Adrenal gland (tissue), 12 donors: ENCODE data around the gene TTLL12. TPM values are rescaled to one million over a fixed set of nuclear protein-coding genes. Genes with fewer than 3 reads are reported as not detected.

Experiments
- DNase-seq, 7 donors: peaks; one replicate each; pipeline ENCODE4 v3.0.0-alpha.2; 2019 to 2020
- H3K27ac ChIP-seq, 5 donors: fragments of 200-600 bp; sonication (generic) in 4 of 5; 1 replicate in 3 of 5; 2 replicates in 2 of 5; pipeline versions ENCODE4 v1.5.1 to v1.8.0; 2016 to 2020; ENCODE audit warnings: mild to moderate bottlenecking in 1 of 5
- H3K27me3 ChIP-seq: fragments of 200-600 bp; 2 replicates; pipeline ENCODE4 v1.8.0; 2021
- H3K36me3 ChIP-seq, 2 donors: fragments of 200-600 bp; replicated peaks in 1 of 2; 1 replicate in 1 of 2; 2 replicates in 1 of 2; pipeline versions ENCODE4 v1.5.1 to v1.8.0; 2018 to 2022
- H3K4me1 ChIP-seq, 2 donors: fragments of 200-600 bp; replicated peaks in 1 of 2; 1 replicate in 1 of 2; 2 replicates in 1 of 2; pipeline versions ENCODE4 v1.5.1 to v1.8.0; 2018 to 2021
- H3K4me3 ChIP-seq, 4 donors: fragments of 200-600 bp; sonication (generic) in 3 of 4; one replicate each; pipeline ENCODE4 v1.5.1; 2016 to 2018
- H3K9me3 ChIP-seq, 3 donors: fragments of 200-600 bp; sonication (generic) in 1 of 3; replicated peaks in 1 of 3; 1 replicate in 2 of 3; 2 replicates in 1 of 3; pipeline versions ENCODE4 v1.5.1 to v1.8.0; 2016 to 2021
- POLR2A ChIP-seq, 2 donors: fragments of 450-650 bp; IDR thresholded peaks; one replicate each; pipeline ENCODE4 v1.6.1; 2017; ENCODE audit warnings: antibody characterized with exemption in 2 of 2, mild to moderate bottlenecking in 2 of 2, moderate library complexity in 1 of 2
- WGBS, 4 donors: extraction: QIAGEN DNeasy Blood & Tissue Kit in 2 of 4; methylation state at CpG; one replicate each; pipeline versions ENCODE4 v1.1.5 to v1.1.7; 2013 to 2017; 5-methylcytosine and 5-hydroxymethylcytosine counted together
- intact Hi-C, 2 donors: fragments of 100-400 bp; cut with DNase I; formaldehyde crosslinking; loops; one replicate each; pipeline versions ENCODE4 v1.14.1 to v1.15.0; 2022 to 2023
- polyA plus RNA-seq, 3 donors: library from polyadenylated mRNA; stranded (reverse); fragments of 200-250 nt in 2 of 3; fragments of 350-450 nt in 1 of 3; fragmentation: Illumina TruSeq in 1 of 3; extraction: RNeasy Lipid Tissue Mini Kit (QIAGEN cat#74804) in 1 of 3; gene quantifications; one replicate each; pipeline ENCODE4 v1.2.3, GENCODE V29; 2013 to 2014
- total RNA-seq, 9 donors: library from RNA; depleted of rRNA in 4 of 9; stranded (reverse); fragments of >200 nt in 4 of 9; fragments of 120-200 nt in 1 of 9; fragmentation: NEBNext Ultra II Directional in 1 of 9; extraction: Animal tissue kit (Norgen Biotek cat#: 25700) in 1 of 9; gene quantifications; one replicate each; pipeline versions ENCODE4 v1.1.0 to v1.2.4, GENCODE V29; 2013 to 2023
- TF ChIP-seq, protein P1 (sequence below), 6 experiments: fragments of 450-650 bp in 4 of 6; fragments of 200-600 bp in 2 of 6; sonication (generic) in 1 of 6; IDR thresholded peaks; 1 replicate in 5 of 6; 2 replicates in 1 of 6; pipeline versions ENCODE4 v1.5.1 to v1.8.0; 2016 to 2021; ENCODE audit warnings: antibody characterized with exemption in 6 of 6, mild to moderate bottlenecking in 2 of 6, moderate library complexity in 1 of 6
- donor health status: healthy with polysubstance abuse.
- donor health status: Bipolar disorder and iron deficiency.
- donor health status: DM: yes; HTN: yes; CAD: no.
- donor health status: DM: no; HTN: no; CAD: no.
- donor health status: DM: no; HTN: no; CAD: no.
- donor health status: DM: yes; HTN: yes; CAD: no.

Gene TTLL12
- total and polyA plus RNA-seq, 12 donors: 22.6 to 85.2 (median 59.2) TPM

DNA sequence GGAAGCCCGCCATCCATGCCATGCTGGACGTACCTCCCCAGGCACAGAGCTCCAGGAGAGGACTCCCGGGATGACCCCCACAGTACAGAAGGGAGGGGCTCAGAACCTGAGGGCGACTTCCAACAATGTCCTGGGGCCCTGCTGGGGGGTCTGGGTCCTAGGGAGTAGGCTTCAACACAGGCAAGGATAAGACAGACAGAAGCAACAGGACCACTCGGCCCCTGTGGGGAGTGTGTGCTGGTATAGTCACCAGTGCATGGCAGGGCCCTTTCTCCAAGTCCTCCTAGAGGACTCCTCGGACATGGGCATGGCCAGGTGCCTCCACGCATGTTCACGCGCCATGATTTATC is 16.8 kb downstream of the TTLL12 start:
- Histone ChIP-seq H3K27ac (no peak overlapping the region), H3K36me3 (peaks cover 0 to 68% of the 10 kb centered on the region in 2 donors), H3K4me1 (no peaks in the 10 kb centered on the region), H3K27me3 (no peaks in the 10 kb centered on the region), H3K4me3 (no peak overlapping the region), H3K9me3 (no peaks in the 10 kb centered on the region)
- intact Hi-C loops: no loop called here
- TF ChIP-seq POLR2A (IDR thresholded peaks at IDR 0.05): no peak
- DNase-seq: no peak
- WGBS, 4 donors: 89 to 96% (median 91%) methylated on average over 5 to 9 of the region's 9 CpGs

DNA sequence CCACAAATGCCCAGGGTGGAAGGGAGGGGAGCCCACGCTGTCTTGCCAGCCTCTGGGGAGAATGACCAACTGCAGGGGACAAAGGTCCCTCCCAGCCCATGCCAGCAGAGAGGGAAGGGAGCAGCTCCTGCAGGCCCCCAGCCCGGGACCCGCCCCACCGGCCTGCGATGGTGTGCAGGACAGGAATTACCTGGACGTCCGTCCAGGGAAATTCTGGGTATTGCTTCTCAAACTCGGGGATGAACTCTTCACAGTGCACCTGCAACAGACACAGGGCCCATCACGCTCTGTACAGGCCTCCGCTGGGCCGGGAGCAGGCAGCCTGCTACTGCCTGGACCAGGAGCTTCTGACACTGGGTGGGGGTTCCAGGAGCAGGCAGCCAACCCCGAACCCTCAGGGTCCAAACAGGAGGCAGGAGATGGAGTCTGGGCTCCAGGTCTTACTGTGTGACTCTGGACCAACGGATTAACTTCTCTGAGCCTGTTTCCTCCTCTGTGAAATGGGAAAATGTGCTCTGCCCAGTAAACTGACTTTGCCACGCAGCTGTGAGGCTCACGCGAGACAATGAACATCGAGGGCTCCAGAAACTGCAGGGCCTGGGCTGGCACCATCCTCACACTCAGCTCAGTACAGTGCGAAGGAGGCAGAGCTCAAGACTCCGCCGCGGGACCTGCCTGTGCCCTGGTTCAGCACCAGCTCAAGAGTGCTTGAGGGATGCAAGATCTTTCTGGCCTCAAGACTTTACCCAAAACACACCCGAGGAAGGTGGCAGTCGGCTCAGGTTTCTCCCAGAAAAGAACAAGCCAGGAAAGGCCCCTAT is 17.4 kb downstream of the TTLL12 start:
- 89 to 92% (median 91%) methylated on average over 13 to 23 of the region's 23 CpGs for WGBS, 4 donors
- H3K4me1 ChIP-seq: peaks cover 0 to 3% of the 10 kb centered on the region in 2 donors
- H3K27me3 ChIP-seq: no peaks in the 10 kb centered on the region
- H3K27ac ChIP-seq: no peak overlapping the region
- no peak for TF ChIP-seq POLR2A (IDR thresholded peaks at IDR 0.05)
- TF ChIP-seq, protein P1, sequence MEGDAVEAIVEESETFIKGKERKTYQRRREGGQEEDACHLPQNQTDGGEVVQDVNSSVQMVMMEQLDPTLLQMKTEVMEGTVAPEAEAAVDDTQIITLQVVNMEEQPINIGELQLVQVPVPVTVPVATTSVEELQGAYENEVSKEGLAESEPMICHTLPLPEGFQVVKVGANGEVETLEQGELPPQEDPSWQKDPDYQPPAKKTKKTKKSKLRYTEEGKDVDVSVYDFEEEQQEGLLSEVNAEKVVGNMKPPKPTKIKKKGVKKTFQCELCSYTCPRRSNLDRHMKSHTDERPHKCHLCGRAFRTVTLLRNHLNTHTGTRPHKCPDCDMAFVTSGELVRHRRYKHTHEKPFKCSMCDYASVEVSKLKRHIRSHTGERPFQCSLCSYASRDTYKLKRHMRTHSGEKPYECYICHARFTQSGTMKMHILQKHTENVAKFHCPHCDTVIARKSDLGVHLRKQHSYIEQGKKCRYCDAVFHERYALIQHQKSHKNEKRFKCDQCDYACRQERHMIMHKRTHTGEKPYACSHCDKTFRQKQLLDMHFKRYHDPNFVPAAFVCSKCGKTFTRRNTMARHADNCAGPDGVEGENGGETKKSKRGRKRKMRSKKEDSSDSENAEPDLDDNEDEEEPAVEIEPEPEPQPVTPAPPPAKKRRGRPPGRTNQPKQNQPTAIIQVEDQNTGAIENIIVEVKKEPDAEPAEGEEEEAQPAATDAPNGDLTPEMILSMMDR (IDR thresholded peaks at IDR 0.05): no peak
- no peaks in the 10 kb centered on the region for H3K9me3 ChIP-seq
- DNase-seq: no peak
- H3K36me3 ChIP-seq: peaks cover 0 to 62% of the 10 kb centered on the region in 2 donors
- no peak overlapping the region for H3K4me3 ChIP-seq
- intact Hi-C loops: no loop called here

DNA sequence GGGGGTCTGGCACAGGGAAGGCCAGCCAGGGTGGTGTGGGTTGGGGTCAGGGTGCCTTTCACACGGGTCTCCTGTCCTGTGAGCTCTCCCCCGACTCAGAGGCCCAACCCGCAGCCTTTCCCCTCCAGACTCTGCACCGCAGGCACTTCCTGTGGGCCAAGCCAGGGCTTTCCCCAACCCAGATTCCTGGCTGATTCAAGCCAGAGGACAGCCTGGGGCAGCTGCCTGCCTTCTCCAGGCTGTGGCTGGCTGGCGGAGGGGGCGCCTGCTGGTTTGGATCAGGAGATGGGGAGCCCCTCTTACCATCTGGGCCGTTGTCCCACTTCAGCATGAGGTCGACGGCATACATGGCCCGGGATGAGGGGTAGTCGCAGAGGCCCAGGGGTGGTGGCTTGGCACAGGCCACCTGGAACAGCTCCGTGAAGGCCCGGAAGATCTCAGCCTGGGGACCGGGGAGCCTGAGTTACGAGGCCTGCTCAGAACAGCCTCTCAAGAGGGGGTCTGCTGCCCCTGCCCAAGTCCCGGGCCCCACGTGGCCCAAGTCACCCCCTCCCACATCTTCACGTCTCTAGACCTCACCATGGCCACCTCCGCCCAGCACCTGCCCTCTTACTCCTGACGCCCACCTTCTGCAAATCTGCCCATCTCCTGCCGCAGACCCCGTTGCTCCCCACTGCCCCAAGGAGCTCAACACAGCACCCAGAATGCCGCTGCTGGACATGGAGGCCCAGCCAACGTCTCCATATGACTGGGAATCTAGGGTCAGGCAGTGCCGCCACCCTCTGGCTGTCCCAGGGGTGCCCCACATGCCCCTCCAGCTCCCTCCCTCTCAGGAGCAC is 18.2 kb downstream of the TTLL12 start:
- H3K36me3 ChIP-seq: peaks cover 0 to 54% of the 10 kb centered on the region in 2 donors
- H3K27ac ChIP-seq: no peak overlapping the region
- peaks cover 0 to 10% of the 10 kb centered on the region in 2 donors for H3K4me1 ChIP-seq
- no peaks in the 10 kb centered on the region for H3K9me3 ChIP-seq
- intact Hi-C loops: no loop called here
- no peak for TF ChIP-seq POLR2A (IDR thresholded peaks at IDR 0.05)
- TF ChIP-seq, protein P1 (IDR thresholded peaks at IDR 0.05): no peak
- no peaks in the 10 kb centered on the region for H3K27me3 ChIP-seq
- 89 to 91% (median 90%) methylated on average over 22 to 25 of the region's 25 CpGs for WGBS, 4 donors
- no peak for DNase-seq
- no peak overlapping the region for H3K4me3 ChIP-seq

DNA sequence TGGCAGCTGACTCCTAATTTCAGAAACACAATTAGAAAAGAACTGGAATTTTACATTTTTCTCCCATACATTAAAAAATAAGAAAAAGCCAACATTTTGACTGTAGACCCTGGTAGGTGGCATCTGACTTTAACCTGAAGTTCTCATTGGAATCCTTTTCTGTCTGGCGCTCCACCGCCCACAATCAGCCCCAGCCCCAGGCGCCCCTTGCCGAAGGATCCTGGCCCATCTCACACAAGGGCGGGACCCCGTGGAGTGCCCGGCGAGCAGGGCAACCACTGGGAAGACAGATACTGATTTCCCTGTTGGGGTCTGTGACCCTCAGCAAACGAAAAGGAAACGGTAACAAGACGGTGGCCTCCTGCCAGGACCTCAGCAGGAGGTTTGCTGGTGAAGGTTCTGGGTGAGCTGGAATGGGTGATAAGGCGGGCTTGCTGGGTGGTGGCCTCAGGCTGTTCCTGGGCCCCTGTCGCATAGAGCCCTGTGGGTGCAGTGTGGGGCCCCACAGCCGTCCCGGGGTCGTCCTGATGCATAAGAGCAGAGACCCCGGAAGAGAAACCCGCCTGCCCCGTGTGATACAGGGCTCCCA is 19.8 kb downstream of the TTLL12 start:
- Histone ChIP-seq H3K36me3 (peaks cover 0 to 45% of the 10 kb centered on the region in 2 donors), H3K9me3 (no peaks in the 10 kb centered on the region), H3K27me3 (no peaks in the 10 kb centered on the region), H3K27ac (no peak overlapping the region), H3K4me3 (no peak overlapping the region), H3K4me1 (peaks cover 4 to 16% of the 10 kb centered on the region in 2 donors)
- intact Hi-C loops: no loop called here
- DNase-seq: no peak
- TF ChIP-seq, protein P1 (IDR thresholded peaks at IDR 0.05): no peak
- no peak for TF ChIP-seq POLR2A (IDR thresholded peaks at IDR 0.05)
- WGBS, 4 donors: 88 to 94% (median 90%) methylated on average over 12 to 19 of the region's 19 CpGs
